GM12874 (cell line): ENCODE data around the gene RHOT1.

Source experiments
- CTCF ChIP-seq: IDR thresholded peaks from 2 replicates; pipeline ENCODE4 v1.5.1; 2011; ENCODE audit warnings: low read depth, mild to moderate bottlenecking, control low read depth, low read length, moderate library complexity; ENCODE audit not compliant: insufficient read depth

RHOT1 gene

GRCh38 chr17:32142038-32142856 lies at the start of gene RHOT1:
TSS of gene RHOT1 (plus strand) at chr17:32142502. CDS start at chr17:32142693, 191 bp downstream.
- peak; percentile 85 for TF ChIP-seq CTCF

DNA sequence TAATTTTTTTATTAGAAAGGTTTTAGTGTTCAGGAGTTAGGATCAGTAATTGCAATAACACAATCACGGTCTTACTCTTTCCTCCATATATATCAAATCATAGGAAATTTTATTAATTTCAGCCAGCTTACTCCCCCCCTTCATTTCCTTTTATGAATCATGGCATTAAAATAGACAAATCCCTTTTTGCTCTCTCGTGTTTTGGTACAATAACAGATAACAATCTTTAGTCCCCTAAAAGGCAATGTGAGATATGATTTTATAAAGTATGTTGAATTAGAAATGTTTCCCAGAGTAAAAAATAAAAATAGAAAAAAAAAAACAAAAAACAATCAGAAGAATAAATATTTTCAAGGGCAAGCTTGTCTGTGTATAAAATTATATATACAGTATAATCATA lies 42.6 kb upstream of the RHOT1 start:
- no peak for TF ChIP-seq CTCF

GRCh38 chr17:32100971-32101631 lies 41.2 kb upstream of the RHOT1 start:
- TF ChIP-seq CTCF: no peak

- TF ChIP-seq CTCF: no peak
These were observed 40.1 kb upstream of the RHOT1 start for GRCh38 chr17:32102172-32102571.

DNA sequence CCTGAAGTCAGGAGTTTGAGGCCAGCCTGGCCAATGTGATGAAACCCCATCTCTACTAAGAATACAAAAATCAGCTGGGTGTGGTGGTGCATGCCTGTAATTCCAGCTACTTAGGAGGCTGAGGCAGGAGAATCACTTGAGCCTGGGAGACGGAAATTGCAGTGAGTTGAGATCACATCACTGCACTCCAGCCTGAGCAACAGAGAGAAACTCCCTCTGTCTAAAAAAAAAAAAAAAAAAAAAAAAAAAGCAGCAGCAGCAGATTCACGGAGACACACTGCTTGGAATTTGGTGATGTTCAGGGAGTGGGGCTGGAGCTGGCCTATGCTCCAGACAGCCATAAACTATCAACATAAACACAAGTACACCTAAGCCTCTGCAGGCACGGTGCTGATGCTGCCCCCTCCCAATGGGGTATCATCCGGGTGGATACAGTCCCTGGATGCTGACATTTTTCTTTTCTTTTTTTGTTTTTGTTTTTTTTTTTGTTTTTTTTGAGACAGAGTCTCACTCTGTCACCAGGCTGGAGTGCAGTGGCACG lies 39.6 kb upstream of the RHOT1 start:
- no peak for TF ChIP-seq CTCF

- no peak for TF ChIP-seq CTCF
These were observed 38.7 kb upstream of the RHOT1 start for GRCh38 chr17:32103476-32104113.

GRCh38 chr17:32104158-32104557 lies 38.1 kb upstream of the RHOT1 start:
- TF ChIP-seq CTCF: no peak
